ENCODE data around the gene MYO10.
"Not testable (repeated sequence)": the region's sequence is repeated elsewhere in the genome, so short reads cannot be mapped to it uniquely, and the experiment has no call there.

MYO10 gene

GRCh38 chr5:16886793-16887345 is 49.2 kb downstream of the MYO10 start:
- no peak for DNase-seq (ENCODE audit: low spot score)

DNA sequence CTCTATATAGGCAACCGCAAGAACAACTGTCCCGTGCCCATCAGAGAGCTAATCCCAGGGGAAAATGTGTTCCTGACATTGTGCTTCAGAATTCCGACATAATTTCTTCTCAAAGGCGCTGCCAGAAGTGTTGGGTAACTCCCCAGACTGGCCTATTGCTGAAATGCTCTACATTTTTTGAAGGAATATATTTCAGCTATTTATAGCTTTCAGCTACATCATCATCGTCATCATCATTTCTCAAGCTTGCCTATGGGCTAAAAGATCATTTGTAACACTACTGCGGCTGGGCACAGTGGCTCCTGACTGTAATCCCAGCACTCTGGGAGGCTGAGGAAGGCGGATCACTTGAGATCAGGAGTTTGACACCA is 49.7 kb downstream of the MYO10 start:
- no peak for DNase-seq (ENCODE audit: low spot score)

- no peak for DNase-seq (ENCODE audit: low spot score)
These were observed 50.3 kb downstream of the MYO10 start for GRCh38 chr5:16885635-16886365.

DNA sequence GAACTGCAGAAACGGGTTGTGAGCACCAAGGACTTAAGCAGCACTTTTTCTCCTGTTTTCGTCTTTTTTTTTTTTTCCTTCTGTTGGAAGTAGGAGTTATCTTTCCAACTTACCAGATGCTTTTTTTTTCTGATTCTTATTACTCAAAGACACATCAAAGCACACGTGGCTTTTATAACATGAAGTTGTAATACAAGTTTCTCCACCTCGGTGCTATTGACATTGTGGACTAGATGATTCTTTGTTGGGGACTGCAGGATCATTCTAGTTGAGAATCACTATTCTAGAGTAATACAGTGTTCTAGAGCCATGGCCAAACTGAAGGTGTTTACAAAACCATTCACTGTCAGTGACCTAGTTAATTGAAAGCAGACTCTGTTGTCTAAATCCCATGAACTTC is 51.5 kb downstream of the MYO10 start:
- no peak for DNase-seq (ENCODE audit: low spot score)

- DNase-seq (ENCODE audit: low spot score), result no peak
These were observed 52.3 kb downstream of the MYO10 start for GRCh38 chr5:16883806-16884205.

DNA sequence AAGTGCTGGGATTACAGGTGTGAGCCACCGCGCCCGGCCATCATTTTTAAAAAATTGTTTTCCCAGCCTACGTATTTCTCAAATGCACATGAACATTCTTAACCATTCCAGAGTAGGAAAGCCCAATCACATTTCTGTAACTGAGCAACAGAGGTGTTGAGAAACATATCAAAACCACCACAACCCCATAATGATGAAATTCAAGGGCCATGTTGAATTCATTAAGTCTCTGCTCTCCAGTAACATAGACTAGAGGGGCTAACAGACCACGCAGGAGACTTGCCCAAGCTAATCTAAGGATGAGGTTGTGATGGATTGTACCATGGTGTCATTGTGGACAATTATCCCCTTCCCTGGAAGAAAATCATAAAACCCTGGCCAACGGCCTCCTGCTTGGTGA is 52.9 kb downstream of the MYO10 start:
- no peak for DNase-seq (ENCODE audit: low spot score)

GRCh38 chr5:16881251-16881650 is 54.8 kb downstream of the MYO10 start:
- DNase-seq (ENCODE audit: low spot score), result no peak

DNA sequence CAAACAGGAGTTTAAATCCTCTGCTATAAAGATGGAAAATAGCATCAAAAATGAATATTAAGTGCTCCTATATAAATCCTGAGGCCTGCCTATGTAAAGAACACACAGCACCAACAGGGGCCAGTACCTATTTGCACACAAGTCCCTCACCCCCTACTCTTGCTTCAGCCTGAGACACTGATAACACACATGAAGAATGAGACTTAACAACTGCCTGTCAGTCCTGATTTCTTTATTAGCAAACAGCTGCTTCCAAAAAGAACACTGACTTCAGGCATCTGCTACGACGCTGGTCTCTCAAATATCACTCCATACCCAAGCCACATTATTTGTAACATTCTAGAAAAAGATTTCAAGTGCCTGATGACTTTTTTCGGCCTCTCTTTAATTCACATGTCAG is 55.5 kb downstream of the MYO10 start:
- DNase-seq (ENCODE audit: low spot score), result no peak

GRCh38 chr5:16879650-16880049 is 56.4 kb downstream of the MYO10 start:
- DNase-seq (ENCODE audit: low spot score), result no peak

DNA sequence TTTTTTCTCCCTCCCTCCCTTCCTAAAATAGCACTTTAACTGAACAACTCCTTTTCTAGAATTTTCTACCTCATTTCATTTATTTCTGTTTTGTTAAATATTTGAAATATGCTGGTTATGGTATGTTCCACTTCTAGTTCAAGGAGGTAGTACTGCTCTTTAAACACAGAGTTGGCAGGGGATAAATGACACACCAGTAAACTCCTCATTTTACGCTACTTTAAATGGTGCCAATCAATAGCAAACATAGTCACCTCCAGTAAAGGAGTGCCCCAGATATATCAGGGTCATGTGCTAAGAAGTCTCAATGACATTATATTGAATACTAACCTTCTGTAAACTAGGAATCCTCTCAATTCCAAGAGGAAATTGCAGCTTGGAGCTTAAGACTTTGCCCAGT is 56.9 kb downstream of the MYO10 start:
- no peak for DNase-seq (ENCODE audit: low spot score)

- DNase-seq (ENCODE audit: low spot score), result no peak
These were observed 58.7 kb downstream of the MYO10 start for GRCh38 chr5:16877267-16877935.

GRCh38 chr5:16874424-16874823 is 61.7 kb downstream of the MYO10 start:
- DNase-seq (ENCODE audit: low spot score), result not testable (repeated sequence)

GRCh38 chr5:16871746-16872339 is 64.2 kb downstream of the MYO10 start:
- DNase-seq (ENCODE audit: low spot score), result no peak

DNA sequence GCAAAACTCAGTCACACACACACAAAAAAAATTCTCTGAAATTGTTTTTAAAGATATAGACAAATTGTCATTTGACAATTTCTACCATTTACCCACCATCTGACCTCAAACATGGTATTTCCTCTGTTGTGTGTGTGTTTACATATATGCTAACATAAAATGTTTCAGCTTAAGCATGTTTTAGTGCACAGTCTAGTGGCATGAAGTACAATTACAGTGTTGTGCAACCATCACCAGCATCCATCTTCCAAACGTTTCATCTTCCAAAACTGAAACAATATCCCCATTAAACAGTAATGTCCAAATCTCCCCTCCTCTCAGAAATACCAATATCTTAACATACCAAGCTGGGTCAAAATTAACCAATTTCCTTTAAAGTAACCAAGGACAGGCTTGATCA is 65.2 kb downstream of the MYO10 start:
- no peak for DNase-seq (ENCODE audit: low spot score)

GRCh38 chr5:16869821-16870796 is 66.0 kb downstream of the MYO10 start:
- DNase-seq (ENCODE audit: low spot score), result no peak

DNA sequence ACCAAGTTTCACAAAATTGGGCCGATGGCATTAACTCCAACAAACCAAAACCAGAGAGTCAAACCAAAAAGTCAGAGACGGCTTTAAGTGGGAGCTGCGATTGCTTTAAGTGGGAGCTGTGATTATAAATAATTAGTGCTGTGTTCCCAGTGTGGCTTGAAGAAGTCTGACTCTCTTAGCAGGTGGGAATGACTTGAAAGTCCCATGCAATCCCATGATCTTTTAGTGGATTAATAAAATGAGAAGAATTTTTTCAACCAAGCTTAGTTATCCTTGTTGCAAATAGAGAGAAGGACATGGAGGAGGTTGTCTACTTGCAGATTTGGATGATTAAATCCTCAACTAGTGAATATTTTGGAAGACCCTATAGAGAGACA is 68.5 kb downstream of the MYO10 start:
- no peak for DNase-seq (ENCODE audit: low spot score)

DNA sequence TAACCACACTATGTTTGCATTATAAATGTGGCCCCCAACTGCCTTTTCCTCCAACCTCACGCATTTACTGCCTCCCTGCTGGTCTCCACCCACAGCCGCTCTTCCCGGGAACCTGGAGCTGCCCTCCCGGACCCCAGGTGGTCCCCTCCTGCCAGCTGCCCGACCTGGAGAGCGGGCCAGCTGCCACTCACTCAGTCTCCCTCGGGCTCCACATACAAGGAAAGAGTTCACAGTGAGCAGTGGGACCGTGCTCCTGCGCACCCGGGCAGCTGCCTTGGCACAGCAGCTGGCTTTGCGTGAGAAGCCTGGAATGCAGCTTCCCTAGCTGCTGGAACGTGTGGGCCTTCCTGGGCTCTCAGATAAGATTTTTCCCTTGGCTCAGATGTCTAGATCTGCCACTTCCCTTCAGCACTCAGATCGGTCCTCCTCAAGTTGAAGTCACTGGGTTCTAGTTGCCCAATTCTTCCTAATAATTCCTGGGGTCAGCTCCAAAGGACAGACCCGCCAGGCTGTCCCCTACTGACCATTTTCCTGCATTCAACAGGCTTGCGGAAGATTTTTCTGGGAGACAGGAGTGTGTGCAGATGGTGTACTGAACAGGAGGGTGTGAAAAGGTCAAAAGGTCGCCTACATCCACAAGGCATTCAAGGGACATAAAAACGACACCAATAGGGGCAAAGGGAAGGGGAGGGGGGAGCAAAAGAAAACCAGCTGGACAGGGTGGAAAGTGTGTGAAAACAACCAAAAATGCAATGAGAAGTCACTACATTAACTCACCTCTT is 69.1 kb downstream of the MYO10 start:
- DNase-seq (ENCODE audit: low spot score), result no peak

DNA sequence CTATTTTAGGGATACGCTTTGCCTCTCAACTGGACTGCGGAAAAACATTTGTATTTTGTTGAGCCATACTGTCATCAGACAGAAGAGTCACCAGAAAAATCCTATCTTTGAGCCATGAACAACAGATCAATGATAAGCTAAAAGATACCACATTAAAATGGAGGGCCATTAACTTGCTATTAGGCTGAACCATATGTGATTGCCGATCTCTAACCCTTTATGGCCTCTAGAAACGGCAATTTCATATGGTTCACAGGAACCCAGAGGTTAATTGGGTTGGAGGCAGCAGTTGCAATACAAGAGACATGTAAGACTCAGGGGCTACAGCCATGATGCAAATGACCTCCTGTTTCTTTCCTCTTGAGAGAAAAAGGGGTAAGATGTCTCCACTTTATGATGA is 69.8 kb downstream of the MYO10 start:
- DNase-seq (ENCODE audit: low spot score), result no peak

DNA sequence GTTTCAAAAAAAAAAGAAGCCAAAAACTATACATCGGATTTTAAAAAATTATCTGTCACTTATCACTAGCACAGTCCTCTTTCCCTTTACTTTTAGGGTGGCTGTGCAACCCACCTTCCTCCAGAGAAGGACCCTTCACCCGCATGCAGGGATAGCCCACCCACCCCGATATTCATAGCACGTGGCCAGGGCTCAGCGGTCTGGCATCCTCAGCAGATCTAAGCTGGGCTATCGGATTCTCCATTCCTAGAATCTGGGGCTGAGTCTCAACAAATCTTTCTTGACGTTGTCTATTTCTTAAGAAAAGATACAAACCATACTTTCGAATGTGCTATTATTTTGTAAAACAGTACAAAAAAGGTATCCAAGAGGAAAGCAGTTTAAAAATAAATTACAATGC is 70.9 kb downstream of the MYO10 start:
- DNase-seq (ENCODE audit: low spot score), result no peak

DNA sequence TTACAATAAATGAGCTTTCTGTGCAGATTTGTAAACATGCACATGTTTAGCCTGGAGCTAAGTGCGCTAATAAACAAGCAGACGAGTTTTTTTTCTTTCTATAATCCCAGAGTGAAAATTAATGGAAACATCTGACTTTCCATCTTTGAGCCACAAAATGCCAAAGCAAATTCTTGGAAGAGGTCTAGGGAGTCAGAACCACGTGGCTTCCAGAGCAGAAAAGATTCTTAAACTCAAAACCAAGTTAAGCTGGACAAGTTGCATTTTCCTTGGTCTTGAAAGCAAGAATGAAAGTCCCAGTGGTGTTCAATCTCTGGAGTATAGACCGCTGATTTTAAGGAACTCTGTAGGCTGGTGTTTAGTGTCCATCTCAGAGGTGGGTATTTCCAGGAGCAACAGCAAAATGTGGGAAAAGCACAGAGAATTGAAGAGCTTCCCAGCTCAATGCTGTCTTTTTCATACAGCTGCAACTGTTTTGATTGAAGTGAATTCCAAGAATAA is 71.4 kb downstream of the MYO10 start:
- no peak for DNase-seq (ENCODE audit: low spot score)

- no peak for DNase-seq (ENCODE audit: low spot score)
These were observed 72.6 kb downstream of the MYO10 start for GRCh38 chr5:16863469-16863946.
